ENCODE results near the gene TRAK2. TPM values are rescaled to one million over a fixed set of nuclear protein-coding genes. Genes with fewer than 3 reads are reported as not detected.

The TRAK2 gene
- total and polyA plus RNA-seq, 2 donors (not counting 1 experiment from before 2014, with no cell fraction given) = 16.9 to 21.6 TPM

- TF ChIP-seq, protein P1, sequence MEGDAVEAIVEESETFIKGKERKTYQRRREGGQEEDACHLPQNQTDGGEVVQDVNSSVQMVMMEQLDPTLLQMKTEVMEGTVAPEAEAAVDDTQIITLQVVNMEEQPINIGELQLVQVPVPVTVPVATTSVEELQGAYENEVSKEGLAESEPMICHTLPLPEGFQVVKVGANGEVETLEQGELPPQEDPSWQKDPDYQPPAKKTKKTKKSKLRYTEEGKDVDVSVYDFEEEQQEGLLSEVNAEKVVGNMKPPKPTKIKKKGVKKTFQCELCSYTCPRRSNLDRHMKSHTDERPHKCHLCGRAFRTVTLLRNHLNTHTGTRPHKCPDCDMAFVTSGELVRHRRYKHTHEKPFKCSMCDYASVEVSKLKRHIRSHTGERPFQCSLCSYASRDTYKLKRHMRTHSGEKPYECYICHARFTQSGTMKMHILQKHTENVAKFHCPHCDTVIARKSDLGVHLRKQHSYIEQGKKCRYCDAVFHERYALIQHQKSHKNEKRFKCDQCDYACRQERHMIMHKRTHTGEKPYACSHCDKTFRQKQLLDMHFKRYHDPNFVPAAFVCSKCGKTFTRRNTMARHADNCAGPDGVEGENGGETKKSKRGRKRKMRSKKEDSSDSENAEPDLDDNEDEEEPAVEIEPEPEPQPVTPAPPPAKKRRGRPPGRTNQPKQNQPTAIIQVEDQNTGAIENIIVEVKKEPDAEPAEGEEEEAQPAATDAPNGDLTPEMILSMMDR (IDR thresholded peaks at IDR 0.05) = no peak
- no peak for TF ChIP-seq EZH2 (IDR thresholded peaks at IDR 0.05; ENCODE audit: borderline replicate concordance, insufficient read depth, low read depth, low read length, poor library complexity, severe bottlenecking)
- no peak overlapping the region for H3K4me3 ChIP-seq (ENCODE audit: control extremely low read depth in 1 of 5, extremely low read depth in 1 of 5, insufficient read depth in 1 of 5, low read depth in 2 of 5, low read length in 4 of 5)
- intact Hi-C loops (cut with micrococcal nuclease) = no loop called here
These were observed 13.3 kb upstream of the TRAK2 start for GRCh38 chr2:201464547-201464946.

DNA sequence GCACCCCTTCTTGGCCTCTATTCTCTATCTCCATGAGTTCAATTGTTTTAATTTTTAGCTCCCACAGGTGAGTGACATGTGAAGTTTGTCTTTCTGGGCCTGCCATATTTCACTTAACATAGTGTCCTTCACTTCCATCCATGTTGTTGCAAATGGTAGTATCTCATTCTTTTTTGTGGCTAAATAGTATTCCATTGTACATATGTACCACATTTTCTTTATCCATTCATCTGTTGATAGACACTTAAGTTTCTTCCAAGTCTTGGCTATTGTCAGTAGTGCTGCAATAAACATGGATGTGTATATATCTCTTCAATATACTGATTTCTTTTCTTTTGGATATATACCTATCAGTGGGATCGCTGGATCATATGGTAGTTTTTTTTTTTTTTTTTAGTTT is 9.3 kb upstream of the TRAK2 start:
- H3K27me3 ChIP-seq (replicated peaks in 1 of 4; ENCODE audit: control extremely low read depth in 1 of 4, control insufficient read depth in 3 of 4, insufficient read depth in 4 of 4, low read length in 3 of 4) = no peaks in the 10 kb centered on the region
- Mint-ChIP-seq H3K27ac (no peak overlapping the region), H3K4me1 (no peaks in the 10 kb centered on the region), H3K27me3 (no peaks in the 10 kb centered on the region), H3K9me3 (ENCODE audit: insufficient read depth) (no peaks in the 10 kb centered on the region), H3K4me3 (no peak overlapping the region)
- H3K36me3 ChIP-seq (replicated peaks in 1 of 2; ENCODE audit: control extremely low read depth in 1 of 2, control insufficient read depth in 1 of 2, extremely low read depth in 1 of 2, insufficient read depth in 2 of 2, low read length in 1 of 2) = peaks cover 2 to 39% of the 10 kb centered on the region in 2 experiments
- H3K79me2 ChIP-seq (ENCODE audit: control insufficient read depth, insufficient read depth, low read length) = no peaks in the 10 kb centered on the region
- no peak overlapping the region for H2AFZ ChIP-seq (ENCODE audit: insufficient read depth, low read depth, low read length, poor library complexity, severe bottlenecking)
- ChIA-PET POLR2A (interaction anchor here (0.7 kb wide), 1 partner anchor 218 kb away, joined by 6 read pairs; no protein-coding TSS in a partner anchor), CTCF (no interaction called here)
- DNase-seq (no peak), ATAC-seq (ENCODE audit: low read depth) (no peak)
- no peaks in the 10 kb centered on the region for H3K4me1 ChIP-seq (ENCODE audit: control insufficient read depth in 2 of 2, insufficient read depth in 2 of 2, low read length in 2 of 2)
- H3K9me3 ChIP-seq (ENCODE audit: control extremely low read depth in 1 of 3, control insufficient read depth in 2 of 3, insufficient read depth in 1 of 3, low read length in 2 of 3) = no peaks in the 10 kb centered on the region
- TF ChIP-seq EZH2 (IDR thresholded peaks at IDR 0.05; ENCODE audit: borderline replicate concordance, insufficient read depth, low read depth, low read length, poor library complexity, severe bottlenecking) = no peak
- TF ChIP-seq, protein P1 (IDR thresholded peaks at IDR 0.05) = no peak
- no peak overlapping the region for H3K4me3 ChIP-seq (ENCODE audit: control extremely low read depth in 1 of 5, extremely low read depth in 1 of 5, insufficient read depth in 1 of 5, low read depth in 2 of 5, low read length in 4 of 5)
- H3K9ac ChIP-seq (ENCODE audit: low read length) = no peak overlapping the region
- intact Hi-C loops (cut with micrococcal nuclease) = no loop called here
- no peak overlapping the region for H3K4me2 ChIP-seq (replicated peaks; ENCODE audit: low read depth, low read length, poor library complexity, severe bottlenecking)
- H3K27ac ChIP-seq (ENCODE audit: low read length in 2 of 2) = no peak overlapping the region
- no CpG with 5 or more reads among the region's 1 CpG for WGBS (ENCODE audit: insufficient coverage)
- H4K20me1 ChIP-seq (ENCODE audit: control insufficient read depth, insufficient read depth, low read length, poor library complexity, severe bottlenecking) = no peaks in the 10 kb centered on the region

More at GRCh38 chr2:201464547-201464946, 13.3 kb upstream of the TRAK2 start:
- Histone ChIP-seq H2AFZ (ENCODE audit: insufficient read depth, low read depth, low read length, poor library complexity, severe bottlenecking) (no peak overlapping the region), H3K4me2 (replicated peaks; ENCODE audit: low read depth, low read length, poor library complexity, severe bottlenecking) (no peak overlapping the region), H3K27me3 (replicated peaks in 1 of 4; ENCODE audit: control extremely low read depth in 1 of 4, control insufficient read depth in 3 of 4, insufficient read depth in 4 of 4, low read length in 3 of 4) (no peaks in the 10 kb centered on the region), H3K27ac (ENCODE audit: low read length in 2 of 2) (no peak overlapping the region), H3K9me3 (ENCODE audit: control extremely low read depth in 1 of 3, control insufficient read depth in 2 of 3, insufficient read depth in 1 of 3, low read length in 2 of 3) (no peaks in the 10 kb centered on the region), H3K36me3 (replicated peaks in 1 of 2; ENCODE audit: control extremely low read depth in 1 of 2, control insufficient read depth in 1 of 2, extremely low read depth in 1 of 2, insufficient read depth in 2 of 2, low read length in 1 of 2) (peaks cover 6 to 40% of the 10 kb centered on the region in 2 experiments), H3K9ac (ENCODE audit: low read length) (no peak overlapping the region), H3K4me1 (ENCODE audit: control insufficient read depth in 2 of 2, insufficient read depth in 2 of 2, low read length in 2 of 2) (no peaks in the 10 kb centered on the region), H3K79me2 (ENCODE audit: control insufficient read depth, insufficient read depth, low read length) (no peaks in the 10 kb centered on the region), H4K20me1 (ENCODE audit: control insufficient read depth, insufficient read depth, low read length, poor library complexity, severe bottlenecking) (no peaks in the 10 kb centered on the region)
- H3K9me3 Mint-ChIP-seq (ENCODE audit: insufficient read depth) = no peaks in the 10 kb centered on the region
- 80% methylated on average over 1 of the region's 1 CpG for WGBS (ENCODE audit: insufficient coverage)
- ChIA-PET POLR2A (no interaction called here), CTCF (no interaction called here)
- H3K27ac Mint-ChIP-seq = no peak overlapping the region
- no peaks in the 10 kb centered on the region for H3K4me1 Mint-ChIP-seq
- DNase-seq (no peak), ATAC-seq (ENCODE audit: low read depth) (no peak)
- no peak overlapping the region for H3K4me3 Mint-ChIP-seq
- no peaks in the 10 kb centered on the region for H3K27me3 Mint-ChIP-seq

Measured in B cell (primary cell).